SU-DHL-6 (cell line): Measurements from ENCODE around the gene CS.

ENCODE experiments used
- CTCF ChIP-seq: fragments of 200-600 bp; sonication (generic); IDR thresholded peaks from one replicate; pipeline ENCODE4 v1.5.1; 2017; ENCODE audit warnings: antibody characterized with exemption, mild to moderate bottlenecking, low read length, moderate library complexity; ENCODE audit not compliant: insufficient read depth, poor library complexity, severe bottlenecking
- EZH2phosphoT487 ChIP-seq: fragments of 200-600 bp; sonication (generic), shearing (Covaris generic); conservative IDR thresholded peaks from 2 replicates; pipeline ENCODE4 v1.6.1; 2018; ENCODE audit warnings: mild to moderate bottlenecking, antibody characterized with exemption, low read length, moderate library complexity, mixed read lengths

DNA sequence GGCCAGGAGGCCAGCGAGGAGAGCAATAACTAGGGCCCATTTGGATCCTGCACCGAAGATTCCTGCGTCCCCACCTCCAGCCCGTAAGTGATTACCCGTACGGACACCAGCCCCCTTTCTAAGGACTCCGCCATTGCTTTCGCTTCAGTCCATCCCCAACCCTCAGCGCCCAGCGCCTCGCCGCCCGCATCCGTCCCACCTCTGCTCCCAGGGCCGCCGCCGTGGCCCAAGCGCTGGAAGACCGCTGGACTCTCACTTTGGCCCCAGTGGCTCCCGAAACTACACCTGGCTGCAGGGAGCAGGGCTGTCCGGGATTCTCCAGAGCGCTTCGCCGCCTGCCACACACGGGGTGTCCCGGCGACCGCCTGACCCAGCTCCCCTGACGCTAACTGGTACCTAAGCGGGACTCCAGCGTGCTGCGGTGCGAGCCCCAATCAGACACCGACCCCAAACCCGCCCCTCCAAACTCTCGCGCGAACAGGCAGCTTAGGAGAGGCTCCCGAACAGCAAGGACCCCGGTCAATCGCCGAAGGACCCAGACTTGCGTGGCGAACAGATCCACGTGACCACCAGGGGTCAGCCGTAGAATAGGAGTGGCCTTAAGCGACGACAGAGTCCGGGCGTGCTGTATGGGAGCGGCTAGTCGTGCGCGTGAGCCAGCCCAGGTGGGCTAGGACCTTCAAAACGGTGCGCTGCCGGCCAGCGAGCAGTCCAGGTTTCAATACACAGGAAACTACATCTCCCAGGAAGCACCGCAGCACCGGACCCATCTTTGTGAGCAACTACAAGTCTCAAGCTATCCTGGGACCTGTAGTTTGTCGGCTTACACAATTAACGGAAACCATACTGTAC is 15.7 kb upstream of the CS start, which contains the start of gene CNPY2:
- TF ChIP-seq CTCF (no peak), EZH2phosphoT487 (no peak)
